ENCODE data around the gene POLE3. TPM values are rescaled to one million over a fixed set of nuclear protein-coding genes. Genes with fewer than 3 reads are reported as not detected.
"Not testable (repeated sequence)": the region's sequence is repeated elsewhere in the genome, so short reads cannot be mapped to it uniquely, and the experiment has no call there.

The POLE3 gene
- total RNA-seq, 1 donor from 2014 or later, result 17.4 TPM

DNA sequence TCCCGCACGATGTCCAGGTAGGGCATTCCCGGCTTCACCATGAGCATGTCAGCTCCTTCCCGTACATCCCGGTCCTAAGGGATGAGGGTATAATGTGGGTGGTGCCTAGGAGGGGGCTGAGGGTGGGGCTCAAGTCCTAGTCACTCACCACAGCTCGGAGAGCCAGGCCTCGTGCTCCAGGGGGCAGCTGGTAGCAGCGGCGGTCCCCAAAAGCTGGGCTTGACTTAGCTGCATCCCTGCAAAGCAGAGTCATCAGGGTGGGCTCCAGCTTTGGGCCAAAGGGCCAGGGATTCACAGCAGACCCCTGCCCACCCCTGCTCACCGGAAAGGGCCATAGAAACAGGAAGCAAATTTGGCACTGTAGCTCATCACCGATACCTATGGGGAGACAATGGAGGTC, 21.0 kb downstream of the POLE3 start:
- Histone ChIP-seq H3K36me3 (peaks cover 0 to 41% of the 10 kb centered on the region in 2 donors), H3K9me3 (no peaks in the 10 kb centered on the region), H3K27ac (no peak overlapping the region), H3K27me3 (no peaks in the 10 kb centered on the region), H3K4me3 (no peak overlapping the region), H3K4me1 (no peaks in the 10 kb centered on the region)
- no peak for DNase-seq (ENCODE audit: extremely low spot score in 2 of 2)
- intact Hi-C loops (cut with DNase I), result no loop called here
- TF ChIP-seq POLR2A (IDR thresholded peaks at IDR 0.05) (no peak), POLR2AphosphoS5 (IDR thresholded peaks at IDR 0.05; ENCODE audit: insufficient read depth in 1 of 2, low read depth in 1 of 2) (no peak)
- TF ChIP-seq, protein P1, sequence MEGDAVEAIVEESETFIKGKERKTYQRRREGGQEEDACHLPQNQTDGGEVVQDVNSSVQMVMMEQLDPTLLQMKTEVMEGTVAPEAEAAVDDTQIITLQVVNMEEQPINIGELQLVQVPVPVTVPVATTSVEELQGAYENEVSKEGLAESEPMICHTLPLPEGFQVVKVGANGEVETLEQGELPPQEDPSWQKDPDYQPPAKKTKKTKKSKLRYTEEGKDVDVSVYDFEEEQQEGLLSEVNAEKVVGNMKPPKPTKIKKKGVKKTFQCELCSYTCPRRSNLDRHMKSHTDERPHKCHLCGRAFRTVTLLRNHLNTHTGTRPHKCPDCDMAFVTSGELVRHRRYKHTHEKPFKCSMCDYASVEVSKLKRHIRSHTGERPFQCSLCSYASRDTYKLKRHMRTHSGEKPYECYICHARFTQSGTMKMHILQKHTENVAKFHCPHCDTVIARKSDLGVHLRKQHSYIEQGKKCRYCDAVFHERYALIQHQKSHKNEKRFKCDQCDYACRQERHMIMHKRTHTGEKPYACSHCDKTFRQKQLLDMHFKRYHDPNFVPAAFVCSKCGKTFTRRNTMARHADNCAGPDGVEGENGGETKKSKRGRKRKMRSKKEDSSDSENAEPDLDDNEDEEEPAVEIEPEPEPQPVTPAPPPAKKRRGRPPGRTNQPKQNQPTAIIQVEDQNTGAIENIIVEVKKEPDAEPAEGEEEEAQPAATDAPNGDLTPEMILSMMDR (IDR thresholded peaks at IDR 0.05), result no peak

DNA sequence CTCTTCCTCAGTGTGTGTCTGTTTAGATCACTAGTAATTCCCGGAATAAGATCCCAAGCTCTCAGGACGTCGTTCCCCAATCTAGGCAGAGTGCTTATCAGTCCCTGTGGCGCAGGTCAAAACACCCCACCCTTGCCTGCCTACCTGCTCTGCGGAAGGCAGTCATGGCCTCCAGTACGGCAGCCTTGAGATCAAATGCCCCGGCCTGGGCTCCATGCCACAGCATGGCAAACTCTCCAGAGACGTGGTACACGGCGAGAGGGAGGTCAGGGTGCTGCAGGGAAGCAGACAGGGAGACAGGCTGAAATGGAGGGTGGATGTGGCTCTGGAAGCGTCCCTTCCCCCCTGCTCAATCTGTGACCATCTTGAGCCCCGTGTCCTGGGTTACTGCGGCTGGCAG, 21.6 kb downstream of the POLE3 start:
- no peak overlapping the region for H3K27ac ChIP-seq
- no peaks in the 10 kb centered on the region for H3K27me3 ChIP-seq
- intact Hi-C loops (cut with DNase I), result no loop called here
- no peak for DNase-seq (ENCODE audit: extremely low spot score in 2 of 2)
- H3K9me3 ChIP-seq, result no peaks in the 10 kb centered on the region
- no peaks in the 10 kb centered on the region for H3K4me1 ChIP-seq
- peaks cover 0 to 41% of the 10 kb centered on the region in 2 donors for H3K36me3 ChIP-seq
- H3K4me3 ChIP-seq, result no peak overlapping the region
- TF ChIP-seq, protein P1 (IDR thresholded peaks at IDR 0.05), result no peak
- TF ChIP-seq POLR2A (IDR thresholded peaks at IDR 0.05) (no peak), POLR2AphosphoS5 (IDR thresholded peaks at IDR 0.05; ENCODE audit: insufficient read depth in 1 of 2, low read depth in 1 of 2) (no peak)

DNA sequence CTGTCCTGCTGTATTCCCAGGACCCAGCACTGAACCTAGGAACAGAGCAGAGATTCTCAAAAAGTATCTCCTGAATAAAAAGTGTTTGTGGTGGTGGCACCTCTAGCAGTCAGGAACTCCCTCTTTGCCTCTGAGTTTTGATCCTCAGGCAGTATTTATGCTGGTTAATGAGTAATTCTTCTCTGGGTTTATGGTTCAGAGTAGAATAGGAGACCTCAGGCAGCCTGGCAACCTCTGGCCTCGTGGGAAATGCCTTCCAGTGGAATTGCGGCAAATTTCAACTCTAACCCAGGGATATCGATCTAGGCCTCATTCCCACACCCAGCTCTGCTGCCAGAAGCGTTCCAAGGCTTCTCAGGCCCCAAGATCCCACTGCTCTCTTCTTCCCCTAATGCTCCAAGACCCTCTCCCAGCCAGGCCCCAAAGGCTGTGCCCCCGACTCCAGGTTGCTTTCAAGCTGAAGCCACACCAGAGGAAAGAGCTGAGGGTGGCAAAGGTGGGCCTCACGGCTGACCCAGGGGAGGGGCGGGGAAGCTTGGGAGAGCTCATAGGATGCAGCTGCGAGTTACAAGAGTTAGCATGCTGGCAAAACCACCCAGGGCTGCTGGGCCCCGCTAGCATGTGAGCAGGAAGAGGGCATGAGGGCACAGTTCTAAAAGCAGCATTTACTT, 22.8 kb downstream of the POLE3 start:
- H3K27ac ChIP-seq, result no peak overlapping the region
- no peaks in the 10 kb centered on the region for H3K9me3 ChIP-seq
- no peaks in the 10 kb centered on the region for H3K27me3 ChIP-seq
- intact Hi-C loops (cut with DNase I), result no loop called here
- no peaks in the 10 kb centered on the region for H3K4me1 ChIP-seq
- no peak for DNase-seq (ENCODE audit: extremely low spot score in 2 of 2)
- peaks cover 0 to 41% of the 10 kb centered on the region in 2 donors for H3K36me3 ChIP-seq
- no peak for TF ChIP-seq POLR2A (IDR thresholded peaks at IDR 0.05)
- no peak for TF ChIP-seq POLR2AphosphoS5 (IDR thresholded peaks at IDR 0.05; ENCODE audit: insufficient read depth in 1 of 2, low read depth in 1 of 2)
- TF ChIP-seq, protein P1 (IDR thresholded peaks at IDR 0.05), result no peak
- no peak overlapping the region for H3K4me3 ChIP-seq

DNA sequence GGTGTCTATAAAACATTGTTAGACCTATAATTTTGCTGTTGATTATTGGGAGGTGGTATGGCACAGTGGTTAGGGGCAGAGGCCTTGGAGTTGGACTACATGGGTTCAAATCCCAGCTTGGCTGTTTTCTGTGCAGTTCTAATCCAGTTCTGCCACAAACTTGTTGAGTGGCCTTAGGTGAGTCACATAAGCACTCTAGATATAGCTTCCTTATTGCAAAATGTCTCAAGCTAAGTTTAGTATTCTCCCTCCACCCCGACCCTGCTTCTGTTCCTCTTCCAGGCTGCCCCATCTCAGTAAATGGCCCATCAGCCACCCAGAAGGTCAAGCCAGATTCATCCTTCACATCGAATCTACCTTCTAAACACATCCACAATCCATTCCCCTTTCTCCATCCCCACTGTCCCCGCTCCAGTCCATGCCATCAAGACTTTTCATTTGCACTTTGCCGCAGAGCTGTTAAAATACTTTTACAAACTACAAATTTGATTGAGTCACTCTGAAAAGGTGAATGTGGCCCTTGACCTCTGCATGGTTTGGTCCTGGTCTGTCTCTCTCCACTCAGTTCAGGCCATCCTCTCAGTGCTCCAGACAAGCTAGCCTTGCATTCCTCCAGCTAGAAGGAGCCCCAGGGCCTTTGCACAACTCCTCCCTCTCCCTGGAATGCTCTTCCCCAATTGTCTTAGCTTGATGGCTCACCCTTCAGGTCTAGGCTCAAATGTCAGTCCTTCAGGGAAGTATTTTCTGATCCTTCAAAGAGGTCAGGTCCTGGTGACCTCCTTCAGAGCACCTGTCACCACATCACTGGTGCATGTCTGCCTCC, 23.7 kb downstream of the POLE3 start:
- Histone ChIP-seq H3K27ac (no peak overlapping the region), H3K4me1 (no peaks in the 10 kb centered on the region), H3K27me3 (no peaks in the 10 kb centered on the region), H3K4me3 (no peak overlapping the region), H3K36me3 (peaks cover 0 to 33% of the 10 kb centered on the region in 2 donors), H3K9me3 (no peaks in the 10 kb centered on the region)
- intact Hi-C loops (cut with DNase I), result no loop called here
- DNase-seq (ENCODE audit: extremely low spot score in 2 of 2), result no peak
- TF ChIP-seq POLR2AphosphoS5 (IDR thresholded peaks at IDR 0.05; ENCODE audit: insufficient read depth in 1 of 2, low read depth in 1 of 2), result no peak
- no peak for TF ChIP-seq POLR2A (IDR thresholded peaks at IDR 0.05)

DNA sequence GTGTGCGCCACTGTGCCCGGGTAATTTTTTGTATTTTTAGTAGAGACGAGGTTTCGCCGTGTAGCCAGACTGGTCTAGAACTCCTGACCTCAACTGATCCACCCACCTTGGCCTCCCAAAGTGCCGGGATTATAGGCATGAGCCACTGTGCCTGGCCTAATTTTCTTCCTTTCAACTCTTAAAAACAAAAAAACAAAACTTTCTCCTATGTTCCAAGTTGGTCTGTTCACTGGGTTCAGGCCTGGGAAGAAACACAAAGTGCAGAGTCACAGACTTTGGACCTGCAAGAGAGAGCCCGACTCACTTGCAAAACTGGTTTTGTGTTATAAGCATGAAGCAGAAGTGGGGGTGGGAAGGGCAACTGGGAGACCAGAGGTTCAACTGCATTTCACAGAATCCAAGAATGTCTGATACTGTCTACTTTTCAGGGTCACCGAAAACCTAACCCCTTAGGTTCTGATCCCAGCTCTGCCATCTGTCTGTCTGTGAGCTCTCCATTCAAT, 28.5 kb downstream of the POLE3 start:
- no peaks in the 10 kb centered on the region for H3K27me3 ChIP-seq
- peak overlapping the region; percentile 69 for H3K27ac ChIP-seq
- H3K4me3 ChIP-seq, result no peak overlapping the region
- TF ChIP-seq POLR2AphosphoS5 (IDR thresholded peaks at IDR 0.05; ENCODE audit: insufficient read depth in 1 of 2, low read depth in 1 of 2) (no peak), POLR2A (IDR thresholded peaks at IDR 0.05) (no peak)
- TF ChIP-seq, protein P1 (IDR thresholded peaks at IDR 0.05), result no peak
- H3K36me3 ChIP-seq, result no peaks in the 10 kb centered on the region
- no peak for DNase-seq (ENCODE audit: extremely low spot score in 2 of 2)
- peaks cover 9% of the 10 kb centered on the region for H3K4me1 ChIP-seq
- intact Hi-C loops (cut with DNase I), result no loop called here
- H3K9me3 ChIP-seq, result no peaks in the 10 kb centered on the region

DNA sequence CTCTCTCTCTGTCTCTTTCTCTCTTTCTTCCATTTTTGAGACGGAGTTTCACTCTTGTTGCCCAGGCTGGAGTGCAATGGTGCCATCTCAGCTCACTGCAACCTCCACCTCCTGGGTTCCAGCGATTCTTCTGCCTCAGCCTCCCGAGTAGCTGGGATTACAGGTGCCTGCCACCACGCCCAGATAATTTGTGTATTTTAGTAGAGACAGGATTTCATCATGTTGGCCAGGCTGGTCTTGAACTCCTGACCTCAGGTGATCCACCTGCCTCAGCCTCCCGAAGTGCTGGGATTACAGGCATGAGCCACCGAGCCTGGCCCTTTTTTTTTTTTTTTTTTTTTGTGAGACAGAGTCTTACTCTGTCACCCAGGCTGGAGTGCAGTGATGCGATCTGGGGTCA, 29.0 kb downstream of the POLE3 start:
- H3K9me3 ChIP-seq; H3K36me3 ChIP-seq; H3K27me3 ChIP-seq; H3K4me1 ChIP-seq; DNase-seq (ENCODE audit: extremely low spot score in 2 of 2); H3K4me3 ChIP-seq; intact Hi-C loops (cut with DNase I): not testable (repeated sequence)
- peak overlapping the region; percentile 69 for H3K27ac ChIP-seq

Data from vagina (tissue), 2 donors.